H1 (cell line): ENCODE results near the gene TRAP1. TPM values are rescaled to one million over a fixed set of nuclear protein-coding genes. Genes with fewer than 3 reads are reported as not detected.

Experiments
- ASH2L ChIP-seq: fragments of 200-600, 300-600 bp; sonication (generic); IDR thresholded peaks from one replicate; pipeline ENCODE4 v1.7.1; 2017; ENCODE audit warnings: low read length
- ATF2 ChIP-seq: IDR thresholded peaks from 2 replicates; pipeline ENCODE4 v1.6.1; 2012; ENCODE audit warnings: low read length, inconsistent platforms
- CTCF ChIP-seq, 3 experiments: IDR thresholded peaks; 1 replicate in 2 of 3; 2 replicates in 1 of 3; pipeline versions ENCODE4 v1.5.1 to v1.6.1; 2011; ENCODE audit warnings: low read length in 3 of 3, mild to moderate bottlenecking in 3 of 3, inconsistent platforms in 2 of 3, low read depth in 1 of 3, moderate library complexity in 1 of 3; ENCODE audit not compliant: insufficient read depth in 1 of 3; ENCODE audit errors: control extremely low read depth in 1 of 3
- JUND ChIP-seq: IDR thresholded peaks from 2 replicates; pipeline ENCODE4 v1.6.1; 2011; ENCODE audit warnings: mild to moderate bottlenecking, improper control_type of control experiment, low read length
- MAFK ChIP-seq: IDR thresholded peaks from 2 replicates; pipeline ENCODE4 v1.6.1; 2012; ENCODE audit warnings: low read depth, mild to moderate bottlenecking, improper control_type of control experiment, low read length
- RXRA ChIP-seq: IDR thresholded peaks from 2 replicates; pipeline ENCODE4 v1.6.1; 2011; ENCODE audit warnings: low read depth, mild to moderate bottlenecking, low read length, moderate library complexity; ENCODE audit not compliant: insufficient read depth
- polyA plus RNA-seq, 7 experiments: library from polyadenylated mRNA; depleted of rRNA in 3 of 7; stranded (reverse) in 5 of 7; unstranded in 2 of 7; fragments of >200 nt in 5 of 7; fragments of 200-250 nt in 2 of 7; gene quantifications; 1 replicate in 5 of 7; 2 replicates in 1 of 7; 4 replicates in 1 of 7; pipeline versions ENCODE4 v1.2.1 to v1.2.3, GENCODE V29; 2011 to 2013; ENCODE audit warnings: missing spikeins in 2 of 7, mixed read lengths in 2 of 7
- total RNA-seq: library from RNA; stranded (reverse); fragmentation: NEBNext Ultra II Directional; extraction: Animal tissue kit (Norgen Biotek cat#: 25700); gene quantifications from 2 replicates; pipeline ENCODE4 v1.2.1, GENCODE V29; 2021

The TRAP1 gene
- total and polyA plus RNA-seq, 2 of the 8 experiments (the other 6 are each of a cell fraction or from before 2014, with no cell fraction given): 215 to 283 TPM

- peak; percentile 83 to 97 (median 89) for TF ChIP-seq CTCF (IDR thresholded peaks at IDR 0.05; ENCODE audit: control extremely low read depth in 1 of 3, insufficient read depth in 1 of 3, low read depth in 1 of 3, low read length in 3 of 3)
- 0 out of 2 replicates have a peak, but pooled peaks have one; percentile 38 for TF ChIP-seq JUND
- TF ChIP-seq ATF2: 0 out of 2 replicates have a peak, but pooled peaks have one; percentile 45
- no peak for TF ChIP-seq RXRA
- TF ChIP-seq ASH2L: no peak
- no peak for TF ChIP-seq MAFK
Measured at GRCh38 chr16:3690470-3690928, 26.8 kb downstream of the TRAP1 start (continued).
